Smooth muscle cell of the brain vasculature (primary cell): ENCODE data around the gene MYH10.

Experiments
- DNase-seq: peaks from one replicate; pipeline ENCODE4 v3.0.0-alpha.2; 2012; ENCODE audit warnings: low read depth, low spot score

The MYH10 gene

DNA sequence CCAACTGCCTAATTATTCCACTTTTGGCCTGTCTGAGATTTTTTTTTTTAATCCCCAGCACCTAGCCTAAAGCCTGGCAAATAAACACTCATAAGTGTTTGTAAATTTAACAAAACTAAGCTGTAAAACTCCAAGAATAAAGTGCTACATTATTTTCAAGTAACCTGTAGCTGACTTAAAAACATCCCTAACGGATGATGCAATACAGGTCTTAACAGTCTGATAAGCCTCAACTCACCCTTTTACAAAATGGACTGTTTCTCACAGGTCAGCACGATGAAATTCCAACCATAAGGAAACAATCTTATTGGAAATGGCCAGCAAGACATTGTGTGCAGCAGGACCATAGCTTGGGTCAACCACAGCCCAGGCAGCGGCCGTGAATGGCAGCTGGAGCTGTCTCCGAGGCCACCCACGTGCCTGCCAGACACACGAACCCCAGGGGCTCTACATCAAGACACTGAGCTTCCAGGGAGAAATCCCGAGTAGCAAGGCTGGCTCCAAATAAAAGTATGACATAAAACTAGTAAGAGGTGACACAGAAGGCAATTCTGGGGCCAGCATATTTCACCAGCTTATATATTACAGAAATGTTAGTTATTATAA is 135.9 kb downstream of the MYH10 start:
- no peak for DNase-seq

DNA sequence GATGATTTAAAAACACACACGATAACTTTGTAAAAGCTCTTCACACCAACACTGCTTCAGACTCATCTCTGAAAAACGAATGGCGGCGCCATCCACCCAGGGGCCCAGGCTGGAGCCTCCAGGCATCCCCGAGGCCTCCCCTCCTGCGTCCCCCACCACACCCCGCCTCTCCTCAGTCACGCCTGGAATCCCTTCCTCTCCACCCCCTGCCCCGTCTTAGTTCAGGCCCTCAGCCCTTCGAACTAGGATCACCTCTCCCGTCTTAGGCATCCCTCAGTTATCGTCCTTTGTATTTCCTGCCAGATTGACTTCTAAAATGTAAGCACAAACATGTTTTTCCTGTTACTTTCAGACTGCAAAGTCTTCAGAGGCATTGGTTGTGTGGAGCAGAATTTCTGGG is 136.5 kb downstream of the MYH10 start:
- no peak for DNase-seq

DNA sequence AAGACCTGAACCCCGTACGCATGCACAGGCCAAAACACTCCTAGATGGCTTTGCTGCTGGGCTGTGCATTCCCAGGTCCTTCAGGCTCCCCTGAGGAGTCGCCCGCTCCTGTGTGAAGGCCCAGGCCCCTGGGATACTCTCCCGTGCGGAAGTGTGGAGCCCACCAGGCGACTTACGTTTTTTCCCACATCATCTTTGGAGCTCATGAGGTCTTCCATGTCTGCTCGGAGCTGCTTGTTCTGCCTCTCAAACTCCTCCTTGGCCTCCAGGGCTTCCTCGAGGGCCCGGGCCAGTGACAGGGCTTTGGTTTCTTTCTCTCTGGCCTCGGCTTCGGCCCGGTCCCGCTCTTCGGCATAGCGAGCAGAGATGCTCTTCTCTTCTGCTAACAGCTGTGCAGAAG is 138.4 kb downstream of the MYH10 start:
- no peak for DNase-seq

DNA sequence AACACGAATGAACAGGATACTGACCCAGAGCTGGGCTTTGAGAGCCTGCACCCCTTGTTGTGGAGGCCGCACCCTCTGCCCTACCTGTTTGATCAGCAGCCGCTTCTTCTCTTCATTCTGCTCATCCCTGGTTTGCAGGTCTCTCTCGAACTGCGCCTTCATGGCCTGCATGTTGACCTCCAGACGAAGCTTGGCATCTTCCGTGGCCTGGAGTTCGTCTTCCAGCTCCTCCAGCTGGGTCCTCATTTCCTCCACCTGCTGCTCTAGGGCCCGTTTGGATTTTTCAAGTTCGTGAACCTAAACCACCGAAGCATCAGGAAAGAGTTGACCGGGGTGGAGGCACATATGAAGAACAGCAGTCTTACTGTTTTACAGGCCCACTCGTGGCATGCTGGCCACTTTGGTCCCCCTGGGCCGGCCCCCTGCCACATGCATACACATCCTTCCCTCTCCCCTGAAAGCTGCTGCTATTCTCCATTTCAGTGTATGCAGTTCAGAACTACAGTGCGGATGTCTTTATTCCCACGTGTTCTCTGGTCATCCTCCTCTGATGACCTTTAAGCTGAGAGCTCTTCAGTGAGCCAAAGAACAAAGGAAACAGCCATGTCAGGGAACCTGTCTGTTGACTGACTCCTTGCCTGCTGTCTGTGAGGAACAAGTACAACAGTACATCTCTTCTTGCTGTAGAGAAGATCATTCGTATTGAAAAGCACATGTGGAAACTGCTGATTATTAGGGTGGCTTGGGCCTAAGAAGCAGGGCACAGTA is 140.1 kb downstream of the MYH10 start:
- no peak for DNase-seq

DNA sequence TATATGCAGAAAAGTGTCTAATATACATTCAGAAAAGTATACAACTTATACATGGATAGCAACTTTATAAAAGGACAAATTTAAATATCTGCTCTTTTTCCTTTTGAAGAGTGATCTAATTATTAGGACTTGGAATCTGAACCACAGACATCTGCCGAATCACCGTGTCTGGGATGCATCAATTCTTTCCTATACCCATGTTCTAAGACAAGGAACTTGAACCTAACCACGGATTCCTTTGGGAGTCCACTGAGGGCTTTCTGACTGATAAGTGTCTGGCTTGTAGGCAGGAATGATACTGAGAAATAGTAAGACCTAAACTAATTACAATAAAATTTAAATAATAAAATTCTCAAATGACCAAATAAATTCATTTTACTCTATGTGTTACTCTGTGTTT is 140.7 kb downstream of the MYH10 start:
- no peak for DNase-seq

DNA sequence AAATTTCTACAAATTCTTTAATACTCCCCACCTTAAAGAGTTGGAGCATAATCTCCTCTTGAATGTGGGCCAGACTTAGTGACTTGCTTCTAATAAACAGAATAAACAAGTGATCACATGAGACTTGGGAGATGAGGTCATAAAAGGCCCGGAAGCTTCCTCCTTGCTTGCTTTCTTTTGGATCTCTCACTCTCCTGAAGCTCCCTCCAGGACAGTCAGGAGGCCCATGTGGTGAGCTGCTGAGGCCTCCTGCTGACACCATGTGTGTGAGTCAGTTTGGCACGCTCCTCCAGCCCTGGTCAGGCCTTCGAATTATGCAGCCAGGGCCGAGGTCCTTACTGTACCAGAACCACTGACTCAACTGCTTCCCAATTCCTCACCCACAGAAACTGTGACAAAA is 141.6 kb downstream of the MYH10 start:
- DNase-seq: peak; percentile 76

DNA sequence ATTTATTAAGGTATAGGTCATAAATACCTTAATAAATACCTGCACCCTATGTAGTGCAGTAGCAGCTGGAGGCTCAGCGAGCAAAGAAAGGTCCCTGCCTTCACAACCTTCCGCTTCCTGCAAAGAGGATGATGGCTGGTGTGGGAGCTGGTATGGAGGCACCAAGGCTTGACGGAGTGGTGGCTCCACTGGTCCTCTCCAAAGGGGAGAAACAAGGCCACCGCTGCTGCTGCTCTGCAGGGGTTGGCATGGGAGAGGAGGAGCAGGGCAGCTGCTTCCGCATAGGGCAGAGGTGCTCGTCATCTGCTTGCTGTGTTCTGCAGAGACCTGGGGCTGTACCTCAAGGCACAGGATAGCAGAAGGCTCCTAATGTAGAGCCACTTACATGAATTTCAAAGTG is 142.0 kb downstream of the MYH10 start:
- DNase-seq: no peak

DNA sequence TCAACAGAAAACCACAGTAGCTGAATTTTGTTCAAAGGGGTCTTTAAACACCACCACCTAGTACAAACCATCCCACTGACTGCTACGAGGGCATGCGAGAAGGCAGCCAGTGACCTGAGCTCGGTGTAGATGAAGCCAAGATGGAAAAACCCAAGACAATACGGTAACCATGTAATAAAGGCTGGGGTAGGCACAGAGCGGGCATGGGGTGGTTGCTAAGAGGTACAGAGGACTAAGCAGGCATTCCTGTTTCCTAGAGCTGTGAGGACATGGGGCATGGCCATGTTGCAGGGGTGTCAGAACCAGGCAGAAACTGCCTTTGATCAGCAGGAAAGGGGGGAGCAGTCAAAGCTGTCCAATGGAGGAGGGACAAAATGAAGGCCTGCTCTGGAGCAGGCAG is 142.8 kb downstream of the MYH10 start:
- no peak for DNase-seq

DNA sequence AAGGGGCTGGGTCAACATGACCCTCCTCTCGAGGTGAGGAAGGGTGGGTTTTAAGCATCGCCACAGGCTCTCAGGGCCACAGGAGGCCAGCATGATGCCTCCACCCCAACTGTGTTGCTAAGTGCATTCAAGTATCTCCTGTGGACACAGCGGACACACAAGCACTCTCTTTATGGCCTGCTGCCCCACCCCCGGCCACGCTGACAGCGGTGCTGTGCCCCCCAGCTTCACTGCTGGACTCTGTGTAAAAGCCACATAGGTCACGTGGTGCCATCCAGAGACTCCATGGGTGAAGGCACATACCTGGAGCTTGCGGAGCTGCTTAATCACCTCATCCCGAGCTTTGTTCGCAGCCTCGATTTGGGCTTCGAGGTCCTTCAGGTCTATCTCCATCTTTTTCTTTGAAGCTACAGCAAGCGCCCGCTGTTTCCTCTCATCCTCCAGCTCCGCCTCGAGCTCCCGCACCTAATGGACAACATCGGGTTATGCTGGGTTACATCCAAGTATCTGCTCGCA is 143.3 kb downstream of the MYH10 start:
- DNase-seq: no peak

DNA sequence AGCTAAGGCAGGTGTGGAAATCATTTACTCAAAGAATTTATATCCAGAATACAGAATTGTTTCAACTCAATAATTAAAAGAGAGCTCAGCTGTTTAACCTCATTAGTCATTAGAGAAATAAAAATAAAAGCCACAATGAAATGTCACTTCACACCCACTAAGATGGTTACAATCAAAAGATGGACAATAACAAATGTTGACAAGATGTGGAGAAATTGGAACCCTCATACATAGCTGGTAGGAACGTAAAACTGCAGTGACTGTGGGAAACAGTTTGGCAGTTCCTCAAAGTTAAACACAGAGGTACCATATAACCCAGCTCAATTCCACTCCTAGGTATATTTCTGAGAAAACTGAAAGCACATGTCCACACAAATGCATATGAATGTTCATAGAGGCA is 145.0 kb downstream of the MYH10 start:
- DNase-seq: no peak

DNA sequence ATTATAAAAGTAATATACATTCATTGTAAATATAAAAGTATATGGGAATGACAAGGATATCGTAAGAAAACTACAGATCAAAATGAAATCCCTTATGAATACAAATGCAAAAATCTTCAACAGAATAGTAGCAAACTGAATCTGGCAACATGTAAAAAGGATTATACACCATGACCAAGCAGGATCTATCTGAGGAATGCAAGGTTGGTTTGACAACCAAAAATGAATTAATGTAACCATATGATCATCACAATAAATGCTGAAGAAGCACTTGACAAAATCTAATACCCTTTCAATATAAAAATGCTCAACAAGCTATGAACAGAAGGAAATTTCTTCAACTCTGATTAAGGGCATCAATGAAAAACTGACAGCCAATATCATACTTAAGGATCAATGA is 146.1 kb downstream of the MYH10 start:
- no peak for DNase-seq

DNA sequence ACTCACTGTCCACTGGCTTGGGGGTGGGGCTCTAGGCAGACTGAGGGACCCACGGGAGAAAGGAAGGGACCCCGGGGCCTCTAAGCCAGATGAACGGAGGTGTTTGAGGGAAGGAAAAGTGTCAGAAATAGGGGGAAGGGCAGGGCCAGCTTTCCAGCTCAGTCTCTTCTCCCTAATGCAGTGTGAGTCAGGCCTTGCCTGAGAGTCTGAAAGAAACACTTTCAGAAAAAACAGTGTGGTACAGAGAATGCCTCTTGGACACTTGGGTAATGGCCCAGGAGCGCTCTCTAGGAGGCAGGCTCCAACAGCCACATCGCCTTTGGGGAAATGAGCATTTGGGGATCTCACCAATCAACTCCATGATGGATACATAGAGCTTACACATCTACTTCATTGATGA is 148.0 kb downstream of the MYH10 start:
- no peak for DNase-seq

DNA sequence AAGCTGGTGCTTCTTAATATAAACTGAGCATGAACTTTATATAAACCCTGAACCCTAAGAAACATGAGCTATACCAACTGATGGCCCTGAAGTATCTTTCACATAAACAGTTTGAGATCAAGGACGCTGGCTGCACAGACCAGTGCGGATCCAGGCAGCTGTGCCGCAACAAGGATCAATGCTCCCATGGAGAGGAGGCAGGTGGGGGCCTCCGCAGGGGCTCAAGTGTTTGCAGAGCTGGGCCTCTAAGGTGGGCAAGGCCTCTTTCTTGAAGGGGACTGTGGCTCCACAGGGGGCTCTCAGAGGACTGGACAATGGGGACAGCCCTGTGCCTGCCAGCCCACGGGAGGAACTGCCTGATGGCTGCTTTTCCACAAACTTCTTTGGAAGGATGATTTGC is 148.8 kb downstream of the MYH10 start:
- no peak for DNase-seq

DNA sequence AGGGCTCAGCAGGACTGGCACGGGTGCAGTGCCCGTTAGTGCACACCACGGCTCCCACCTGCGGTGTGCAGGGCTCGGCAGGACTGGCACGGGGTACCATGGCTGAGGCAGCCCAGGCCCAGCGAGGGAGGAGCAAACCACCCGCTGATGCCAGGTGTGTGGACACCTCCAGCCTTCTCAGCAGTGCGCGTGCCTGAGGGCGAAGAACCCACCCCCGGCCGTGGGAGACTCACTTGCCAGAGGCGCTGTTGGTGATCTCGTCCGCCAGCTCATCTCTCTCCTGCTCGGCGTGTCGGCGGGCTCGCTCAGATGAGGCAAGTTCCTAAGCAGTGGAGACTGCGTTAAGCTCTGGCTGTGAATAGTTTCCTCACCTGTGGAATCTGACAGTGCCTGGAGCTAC is 149.4 kb downstream of the MYH10 start:
- no peak for DNase-seq

DNA sequence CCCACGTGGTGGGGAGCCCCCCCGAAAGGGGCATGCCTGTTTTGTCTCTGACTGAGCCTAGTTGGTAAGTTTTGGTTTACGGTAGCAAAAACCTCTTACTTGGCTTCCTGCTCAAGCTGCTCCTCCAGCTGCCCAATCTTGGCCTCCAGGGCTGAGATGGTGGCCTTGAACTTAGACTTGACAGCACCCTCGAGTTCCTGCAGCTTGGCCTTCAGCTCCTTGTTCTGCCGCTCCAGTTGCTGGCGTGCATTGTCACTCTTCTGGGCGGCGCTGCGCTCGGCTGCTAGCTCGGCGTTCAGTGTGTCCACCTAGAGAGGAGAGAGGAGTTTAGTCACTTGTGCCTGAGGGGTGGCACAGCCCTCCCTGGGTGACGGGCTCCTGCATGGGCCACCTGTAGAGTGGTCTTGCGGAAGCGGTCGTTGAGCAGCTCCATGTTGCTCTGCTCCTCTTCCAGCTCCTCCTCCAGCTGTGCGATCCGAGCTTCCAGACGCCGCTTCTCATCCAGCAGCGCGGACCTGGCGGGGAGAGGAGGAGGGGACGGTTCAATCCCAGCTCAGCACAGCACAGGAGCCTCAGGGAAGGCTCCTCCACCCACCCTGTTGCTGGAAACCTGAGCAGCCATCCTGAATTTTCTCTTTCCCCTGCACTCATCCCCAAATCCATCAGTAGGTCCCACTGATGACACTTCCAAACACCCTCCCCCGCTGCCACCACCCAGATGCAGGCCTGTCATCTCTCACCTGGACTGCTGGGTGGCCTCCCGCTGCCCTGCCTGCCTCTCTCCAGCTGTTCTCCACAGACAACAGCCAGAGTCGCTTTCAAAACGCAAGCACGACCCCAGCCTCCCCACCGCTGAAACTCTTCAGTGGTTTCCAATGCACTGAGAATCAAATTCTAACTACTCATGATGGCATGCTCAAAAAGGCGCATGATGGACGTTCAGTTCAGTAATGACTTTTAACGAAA is 150.2 kb downstream of the MYH10 start:
- no peak for DNase-seq

DNA sequence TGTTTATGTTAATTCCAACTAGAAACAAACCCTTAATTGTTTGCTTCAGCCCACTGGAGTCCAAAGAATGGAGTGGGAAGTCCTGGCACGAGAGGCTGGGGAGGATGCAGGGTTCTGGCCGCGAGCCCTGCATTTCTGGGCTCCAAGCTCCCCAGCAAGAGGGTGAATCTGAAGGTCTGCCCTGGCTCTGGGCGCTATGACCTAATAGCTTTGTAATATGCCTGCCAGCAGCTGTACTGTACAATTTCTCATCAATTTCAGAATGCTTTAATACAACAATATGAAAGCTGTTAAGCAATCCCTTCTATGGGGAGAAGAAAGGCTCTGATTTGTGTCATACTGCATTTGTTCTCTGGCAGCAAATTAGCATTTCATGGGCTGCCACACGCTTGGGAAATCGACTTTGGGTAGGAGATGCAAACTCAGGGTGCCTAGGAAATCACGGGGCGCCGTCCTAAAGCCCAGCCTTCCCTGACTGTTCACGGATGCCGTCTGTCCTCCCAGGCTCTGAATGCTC is 151.0 kb downstream of the MYH10 start:
- no peak for DNase-seq

DNA sequence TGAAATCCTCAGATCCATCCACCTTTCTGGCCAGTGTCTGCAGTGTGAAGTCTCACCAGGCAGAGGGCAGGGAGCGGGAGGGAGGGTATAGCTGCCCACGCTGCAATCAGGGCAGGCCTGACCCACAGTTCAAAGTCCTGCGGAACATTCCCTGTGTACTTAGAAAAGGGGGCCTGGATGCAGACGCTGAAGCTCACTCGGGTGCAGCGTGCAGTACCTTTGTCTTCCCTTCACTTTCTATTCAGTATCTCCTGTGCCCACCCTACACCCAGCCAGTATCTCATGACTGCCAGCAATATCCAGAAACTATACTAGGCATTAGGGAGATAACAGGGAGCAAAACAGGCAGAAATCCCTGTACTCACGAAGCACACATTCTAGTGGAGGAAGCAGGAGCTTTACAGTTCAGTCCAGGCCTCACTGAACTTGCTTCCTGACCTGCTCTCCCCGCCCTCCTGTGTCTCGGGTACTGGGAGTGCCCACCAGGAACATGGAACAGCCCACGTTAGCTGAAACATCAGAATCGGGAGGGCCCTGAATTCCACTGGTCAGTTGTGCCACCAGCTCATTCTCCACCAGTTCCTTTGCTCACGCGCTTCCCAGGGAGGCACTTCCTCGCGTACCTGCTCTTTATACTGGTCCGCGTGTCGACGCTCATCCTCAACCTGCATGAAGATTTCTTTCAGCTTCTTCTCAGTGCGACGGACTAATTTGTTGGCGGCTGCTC is 152.6 kb downstream of the MYH10 start:
- no peak for DNase-seq

DNA sequence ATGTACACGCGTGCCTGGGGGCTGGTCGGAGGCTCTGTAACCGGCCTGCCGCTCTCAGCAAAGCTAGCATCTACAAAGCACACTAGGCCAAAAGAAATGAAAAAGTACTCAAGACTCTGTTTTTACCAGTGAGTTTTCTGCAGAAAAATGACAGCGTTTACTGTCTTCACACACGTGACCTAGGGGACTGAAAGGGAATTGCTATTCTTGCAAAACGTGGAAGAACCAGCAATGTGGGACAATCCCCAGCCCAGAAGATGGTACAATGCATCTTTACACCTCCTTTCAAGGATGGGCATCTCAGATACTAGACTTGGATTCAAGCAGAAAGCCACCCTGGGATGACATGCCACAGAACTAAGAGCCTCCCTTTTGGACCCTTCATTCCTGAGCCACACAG is 153.4 kb downstream of the MYH10 start:
- DNase-seq: no peak

DNA sequence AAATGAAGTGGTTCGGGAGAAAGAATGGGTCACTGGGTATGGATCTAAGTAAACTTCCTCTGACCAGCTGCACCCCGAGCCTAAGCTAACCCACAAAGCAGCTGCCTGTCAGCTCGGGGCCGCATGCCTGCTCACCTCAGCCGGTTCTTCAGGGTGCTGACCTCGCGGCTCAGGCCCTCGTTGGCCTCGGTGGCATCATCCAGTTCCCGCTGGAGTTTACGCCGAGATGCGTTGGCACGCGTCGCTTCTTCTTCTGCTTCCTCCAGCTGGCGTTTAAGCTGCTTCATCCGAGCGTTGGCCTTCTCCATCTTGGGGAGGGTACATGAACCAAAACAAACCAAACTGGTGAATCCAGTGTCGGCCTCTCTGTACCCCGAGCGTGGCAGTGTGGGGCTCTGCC is 153.8 kb downstream of the MYH10 start:
- no peak for DNase-seq

DNA sequence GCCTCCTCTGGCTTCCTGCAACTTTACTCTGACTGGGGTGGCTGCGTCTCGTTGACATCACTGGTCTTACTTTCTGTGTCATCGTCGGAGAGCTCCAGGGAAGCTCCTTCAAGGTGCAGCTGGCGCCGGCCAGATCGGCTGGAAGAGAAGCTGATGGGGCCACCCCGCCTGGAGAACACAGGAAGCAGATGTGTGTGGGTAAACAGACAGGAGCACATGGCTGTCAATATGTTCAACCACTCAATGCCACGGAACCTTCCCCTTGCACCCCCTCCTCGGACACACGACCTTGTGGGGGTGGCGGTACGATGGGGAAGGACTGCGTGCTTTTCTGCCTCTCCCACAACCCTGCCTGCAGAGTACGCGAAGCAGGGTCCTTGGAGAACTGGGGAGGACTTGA is 154.7 kb downstream of the MYH10 start:
- DNase-seq: no peak

DNA sequence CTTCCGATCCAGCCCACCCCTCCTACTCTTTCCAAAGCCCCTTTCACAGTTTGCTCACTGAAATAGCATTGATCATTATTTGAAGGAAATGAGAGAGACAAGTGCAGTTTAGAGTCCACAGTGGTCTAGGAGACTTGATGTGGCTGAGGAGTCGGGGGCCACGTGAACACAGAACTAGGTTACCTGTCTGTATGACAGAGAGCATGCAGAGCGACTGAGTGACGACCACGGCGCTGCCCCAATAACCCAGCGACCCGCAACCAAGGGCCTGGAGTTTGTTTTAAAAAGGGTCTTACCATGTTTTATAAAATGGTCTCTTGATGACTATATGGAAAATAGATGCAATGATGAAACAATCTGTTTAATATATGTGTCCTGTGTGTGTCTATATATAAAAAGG is 155.3 kb downstream of the MYH10 start:
- DNase-seq: no peak
